GM12864 (cell line): Measurements from ENCODE around the gene ERBB4.

Source experiments
- DNase-seq: peaks from one replicate; pipeline ENCODE4 v3.0.0-alpha.2; 2011; ENCODE audit warnings: low read depth
- H3K4me3 ChIP-seq: 2 replicates; pipeline ENCODE4 v1.5.1; 2011; ENCODE audit warnings: mild to moderate bottlenecking, low read depth, low read length, control low read depth
- TF ChIP-seq, protein P1 (sequence below): IDR thresholded peaks from 2 replicates; pipeline ENCODE4 v1.5.1; 2011; ENCODE audit warnings: low read depth, mild to moderate bottlenecking, moderate library complexity, low read length, control low read depth, inconsistent platforms; ENCODE audit errors: missing control alignments

Gene ERBB4

DNA sequence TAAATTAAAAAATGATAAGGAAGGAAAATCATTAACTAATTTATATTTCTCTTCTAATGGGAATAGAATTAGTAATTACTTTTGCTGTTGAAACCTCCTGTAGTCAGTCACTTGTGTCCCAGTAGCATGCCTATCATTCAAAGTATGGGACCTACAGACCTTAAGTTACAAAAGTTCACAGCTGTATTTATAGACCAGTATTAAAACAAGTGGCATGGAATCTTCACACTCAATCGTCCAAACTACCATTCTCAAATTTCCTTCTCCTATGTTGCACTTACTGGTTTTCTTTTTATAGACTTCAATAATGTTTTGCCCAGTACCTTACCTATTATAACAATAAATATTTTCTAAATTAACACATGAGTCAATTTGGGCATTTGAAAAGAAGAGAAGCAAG is 639.9 kb downstream of the ERBB4 start:
- no peak overlapping the region for H3K4me3 ChIP-seq
- TF ChIP-seq, protein P1, sequence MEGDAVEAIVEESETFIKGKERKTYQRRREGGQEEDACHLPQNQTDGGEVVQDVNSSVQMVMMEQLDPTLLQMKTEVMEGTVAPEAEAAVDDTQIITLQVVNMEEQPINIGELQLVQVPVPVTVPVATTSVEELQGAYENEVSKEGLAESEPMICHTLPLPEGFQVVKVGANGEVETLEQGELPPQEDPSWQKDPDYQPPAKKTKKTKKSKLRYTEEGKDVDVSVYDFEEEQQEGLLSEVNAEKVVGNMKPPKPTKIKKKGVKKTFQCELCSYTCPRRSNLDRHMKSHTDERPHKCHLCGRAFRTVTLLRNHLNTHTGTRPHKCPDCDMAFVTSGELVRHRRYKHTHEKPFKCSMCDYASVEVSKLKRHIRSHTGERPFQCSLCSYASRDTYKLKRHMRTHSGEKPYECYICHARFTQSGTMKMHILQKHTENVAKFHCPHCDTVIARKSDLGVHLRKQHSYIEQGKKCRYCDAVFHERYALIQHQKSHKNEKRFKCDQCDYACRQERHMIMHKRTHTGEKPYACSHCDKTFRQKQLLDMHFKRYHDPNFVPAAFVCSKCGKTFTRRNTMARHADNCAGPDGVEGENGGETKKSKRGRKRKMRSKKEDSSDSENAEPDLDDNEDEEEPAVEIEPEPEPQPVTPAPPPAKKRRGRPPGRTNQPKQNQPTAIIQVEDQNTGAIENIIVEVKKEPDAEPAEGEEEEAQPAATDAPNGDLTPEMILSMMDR = no peak
- no peak for DNase-seq

- TF ChIP-seq, protein P1 = no peak
- no peak for DNase-seq
- no peak overlapping the region for H3K4me3 ChIP-seq
Observed at GRCh38 chr2:211881449-211881848, 657.2 kb downstream of the ERBB4 start.

DNA sequence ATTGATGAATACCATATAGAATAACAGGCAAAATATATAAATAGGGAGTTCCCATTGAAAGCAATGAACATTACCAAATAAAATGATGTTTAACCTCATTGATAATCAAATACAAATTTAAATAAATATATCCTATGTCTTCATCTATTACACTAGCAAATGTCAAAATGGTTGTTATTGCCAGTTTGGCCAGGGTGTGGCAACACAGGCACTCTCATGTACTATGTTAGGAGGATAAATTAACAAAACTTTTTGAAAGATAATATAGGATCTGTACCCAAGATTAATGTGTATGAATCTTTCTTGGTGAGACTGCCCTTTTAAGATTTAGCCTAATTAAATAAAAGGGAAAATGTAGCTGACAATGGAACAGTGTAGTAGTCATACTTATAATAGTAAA is 659.3 kb downstream of the ERBB4 start:
- H3K4me3 ChIP-seq = no peak overlapping the region
- no peak for DNase-seq
- TF ChIP-seq, protein P1 = peak; percentile 19

DNA sequence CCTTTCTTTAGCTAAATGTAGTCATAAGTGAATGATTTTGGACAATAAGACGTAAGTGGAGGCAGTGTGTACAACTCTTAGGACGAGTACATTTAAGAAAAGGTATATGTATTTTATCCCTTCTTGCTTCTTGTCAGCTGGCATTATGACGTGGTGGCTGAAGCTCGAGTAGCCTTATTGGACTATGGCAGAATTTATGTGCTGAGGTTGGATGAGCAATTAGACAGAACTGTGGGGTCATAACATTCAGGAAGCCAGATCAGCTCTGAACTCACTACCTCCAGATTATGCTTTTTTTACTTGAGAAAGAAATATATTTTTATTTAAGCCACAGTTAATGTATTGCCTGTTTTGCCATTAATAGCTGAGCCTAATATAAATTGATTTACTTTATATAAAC is 661.5 kb downstream of the ERBB4 start:
- no peak overlapping the region for H3K4me3 ChIP-seq
- TF ChIP-seq, protein P1 = no peak
- no peak for DNase-seq

DNA sequence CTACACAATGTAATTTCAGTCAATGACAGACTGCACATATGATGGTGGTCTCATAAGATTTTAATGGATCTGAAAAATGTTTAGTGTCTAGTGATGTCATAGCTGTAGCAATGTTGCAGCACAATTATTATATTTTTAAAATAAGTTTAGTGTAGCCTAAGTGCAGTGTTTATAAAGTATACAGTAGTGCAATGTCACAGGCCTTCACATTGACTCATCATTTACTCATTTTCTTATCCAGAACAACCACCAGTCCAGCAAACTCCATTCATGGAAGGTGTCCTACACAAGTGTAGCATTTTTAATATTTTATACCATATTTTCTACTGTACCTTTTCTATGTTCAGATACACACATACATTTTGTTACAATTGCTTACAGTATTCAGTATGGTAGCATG is 663.1 kb downstream of the ERBB4 start:
- no peak for DNase-seq
- no peak overlapping the region for H3K4me3 ChIP-seq
- TF ChIP-seq, protein P1 = no peak

- H3K4me3 ChIP-seq = no peak overlapping the region
- no peak for DNase-seq
- TF ChIP-seq, protein P1 = no peak
Observed at GRCh38 chr2:211868996-211869533, 669.5 kb downstream of the ERBB4 start.

GRCh38 chr2:211867845-211868451 is 670.7 kb downstream of the ERBB4 start:
- H3K4me3 ChIP-seq = no peak overlapping the region
- DNase-seq = no peak
- TF ChIP-seq, protein P1 = no peak
